GM12872 (cell line): ENCODE measurements around the gene PPP2R5C.

Experiments
- TF ChIP-seq, protein P1 (sequence below): IDR thresholded peaks from 3 replicates; pipeline ENCODE4 v1.5.1; 2011; ENCODE audit warnings: low read depth, mild to moderate bottlenecking, low read length, moderate library complexity; ENCODE audit not compliant: insufficient read depth

Gene PPP2R5C

GRCh38 chr14:101939646-101940170 is 178.2 kb downstream of the PPP2R5C start:
- TF ChIP-seq, protein P1, sequence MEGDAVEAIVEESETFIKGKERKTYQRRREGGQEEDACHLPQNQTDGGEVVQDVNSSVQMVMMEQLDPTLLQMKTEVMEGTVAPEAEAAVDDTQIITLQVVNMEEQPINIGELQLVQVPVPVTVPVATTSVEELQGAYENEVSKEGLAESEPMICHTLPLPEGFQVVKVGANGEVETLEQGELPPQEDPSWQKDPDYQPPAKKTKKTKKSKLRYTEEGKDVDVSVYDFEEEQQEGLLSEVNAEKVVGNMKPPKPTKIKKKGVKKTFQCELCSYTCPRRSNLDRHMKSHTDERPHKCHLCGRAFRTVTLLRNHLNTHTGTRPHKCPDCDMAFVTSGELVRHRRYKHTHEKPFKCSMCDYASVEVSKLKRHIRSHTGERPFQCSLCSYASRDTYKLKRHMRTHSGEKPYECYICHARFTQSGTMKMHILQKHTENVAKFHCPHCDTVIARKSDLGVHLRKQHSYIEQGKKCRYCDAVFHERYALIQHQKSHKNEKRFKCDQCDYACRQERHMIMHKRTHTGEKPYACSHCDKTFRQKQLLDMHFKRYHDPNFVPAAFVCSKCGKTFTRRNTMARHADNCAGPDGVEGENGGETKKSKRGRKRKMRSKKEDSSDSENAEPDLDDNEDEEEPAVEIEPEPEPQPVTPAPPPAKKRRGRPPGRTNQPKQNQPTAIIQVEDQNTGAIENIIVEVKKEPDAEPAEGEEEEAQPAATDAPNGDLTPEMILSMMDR, result no peak

- TF ChIP-seq, protein P1, result no peak
Measured at GRCh38 chr14:101944451-101944850, 182.9 kb downstream of the PPP2R5C start.

GRCh38 chr14:101945171-101945570 is 183.7 kb downstream of the PPP2R5C start:
- TF ChIP-seq, protein P1, result no peak

- TF ChIP-seq, protein P1, result no peak
Measured at GRCh38 chr14:101947577-101947903, 186.0 kb downstream of the PPP2R5C start.

GRCh38 chr14:101947904-101948665 is 186.6 kb downstream of the PPP2R5C start:
- TF ChIP-seq, protein P1, result no peak

GRCh38 chr14:101948666-101949216 is 187.2 kb downstream of the PPP2R5C start:
- TF ChIP-seq, protein P1, result no peak

GRCh38 chr14:101950100-101950499 is 188.6 kb downstream of the PPP2R5C start:
- TF ChIP-seq, protein P1, result no peak
